ENCODE measurements around the gene MTG2.

MTG2 gene

GRCh38 chr20:62233684-62234083 lies 50.9 kb downstream of the MTG2 start:
- DNase-seq (ENCODE audit: low read depth in 2 of 2), result no peak

GRCh38 chr20:62234339-62234738 lies 51.5 kb downstream of the MTG2 start:
- no peak for DNase-seq (ENCODE audit: low read depth in 2 of 2)

GRCh38 chr20:62235001-62235776 lies 52.4 kb downstream of the MTG2 start:
- no peak for DNase-seq (ENCODE audit: low read depth in 2 of 2)

- no peak for DNase-seq (ENCODE audit: low read depth in 2 of 2)
Measured at GRCh38 chr20:62235777-62236157, 52.9 kb downstream of the MTG2 start.

GRCh38 chr20:62236200-62236599 lies 53.4 kb downstream of the MTG2 start:
- no peak for DNase-seq (ENCODE audit: low read depth in 2 of 2)

GRCh38 chr20:62236766-62237513 lies 54.1 kb downstream of the MTG2 start:
- no peak for DNase-seq (ENCODE audit: low read depth in 2 of 2)

GRCh38 chr20:62237514-62237800 lies 54.6 kb downstream of the MTG2 start:
- no peak for DNase-seq (ENCODE audit: low read depth in 2 of 2)

GRCh38 chr20:62237801-62238568 lies 55.2 kb downstream of the MTG2 start, which contains the start of gene OSBPL2:
Gene OSBPL2 (plus strand): TSS chr20:62238521. CDS start chr20:62256185, 17,664 bp downstream.
- peak; percentile 100 for DNase-seq (ENCODE audit: low read depth in 2 of 2)

GRCh38 chr20:62238569-62239277 lies 55.9 kb downstream of the MTG2 start:
- no peak for DNase-seq (ENCODE audit: low read depth in 2 of 2)

GRCh38 chr20:62239278-62239879 lies 56.6 kb downstream of the MTG2 start:
- no peak for DNase-seq (ENCODE audit: low read depth in 2 of 2)

- no peak for DNase-seq (ENCODE audit: low read depth in 2 of 2)
Measured at GRCh38 chr20:62240020-62240685, 57.3 kb downstream of the MTG2 start.

- no peak for DNase-seq (ENCODE audit: low read depth in 2 of 2)
Measured at GRCh38 chr20:62241506-62241905, 58.7 kb downstream of the MTG2 start.

- DNase-seq (ENCODE audit: low read depth in 2 of 2), result no peak
Measured at GRCh38 chr20:62242176-62242575, 59.3 kb downstream of the MTG2 start.

- DNase-seq (ENCODE audit: low read depth in 2 of 2), result no peak
Measured at GRCh38 chr20:62243106-62243505, 60.3 kb downstream of the MTG2 start.

- no peak for DNase-seq (ENCODE audit: low read depth in 2 of 2)
Measured at GRCh38 chr20:62243906-62244515, 61.2 kb downstream of the MTG2 start.

- DNase-seq (ENCODE audit: low read depth in 2 of 2), result no peak
Measured at GRCh38 chr20:62244644-62245108, 61.8 kb downstream of the MTG2 start.

GRCh38 chr20:62245911-62246280 lies 63.1 kb downstream of the MTG2 start:
- no peak for DNase-seq (ENCODE audit: low read depth in 2 of 2)

- DNase-seq (ENCODE audit: low read depth in 2 of 2), result no peak
Measured at GRCh38 chr20:62246431-62246830, 63.6 kb downstream of the MTG2 start.

GRCh38 chr20:62246872-62247652 lies 64.2 kb downstream of the MTG2 start:
- no peak for DNase-seq (ENCODE audit: low read depth in 2 of 2)

Measured in stimulated activated CD8-positive, alpha-beta memory T cell treated with anti-CD3 and anti-CD28 coated beads, Interleukin-2, amount 100 ng/mL, for 48 hours (primary cell).